ENCODE data around the gene TSPAN11. TPM values are rescaled to one million over a fixed set of nuclear protein-coding genes. Genes with fewer than 3 reads are reported as not detected.

Gene TSPAN11
- total RNA-seq, 1 donor from 2014 or later: 0.16 TPM

DNA sequence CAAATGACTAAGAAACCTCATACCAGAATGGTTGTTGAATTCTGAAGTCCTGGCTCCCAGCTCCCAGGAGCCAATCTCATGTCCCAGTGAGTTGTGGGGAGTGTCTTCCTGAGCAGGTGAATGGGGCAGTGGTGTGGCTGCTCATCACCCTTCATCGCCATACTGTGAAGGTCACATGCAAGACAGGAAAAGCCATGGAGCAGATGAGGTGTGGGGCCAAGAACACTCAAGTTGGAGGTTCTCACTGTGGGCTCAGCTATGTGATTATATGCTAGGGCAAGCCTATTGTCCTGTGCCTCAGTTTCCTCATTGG, 16.6 kb upstream of the TSPAN11 start:
- DNase-seq (ENCODE audit: low read depth): no peak

- no peak for DNase-seq (ENCODE audit: low read depth)
These were observed 15.3 kb upstream of the TSPAN11 start for GRCh38 chr12:30911207-30911606.

DNA sequence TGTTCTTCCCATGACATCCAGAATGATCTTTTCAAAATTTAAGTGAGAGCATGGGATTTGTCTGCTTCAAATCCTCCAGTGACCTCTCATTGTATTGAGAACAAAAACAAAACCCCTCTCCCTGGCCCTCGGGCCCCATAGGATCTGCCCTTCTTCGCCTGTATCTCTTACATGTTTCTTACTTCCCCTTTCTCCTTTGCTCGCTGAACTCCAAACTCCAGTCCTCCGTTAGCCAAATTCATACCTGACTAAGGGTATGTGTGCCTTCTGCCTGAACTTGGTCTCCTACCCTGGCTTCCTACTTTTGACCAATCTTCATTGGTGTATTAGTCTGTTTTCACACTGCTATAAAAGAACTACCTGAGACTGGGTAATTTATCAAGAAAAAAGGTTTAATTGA, 13.2 kb upstream of the TSPAN11 start:
- no peak for DNase-seq (ENCODE audit: low read depth)

- no peak for DNase-seq (ENCODE audit: low read depth)
These were observed 11.5 kb upstream of the TSPAN11 start for GRCh38 chr12:30914986-30915591.

DNA sequence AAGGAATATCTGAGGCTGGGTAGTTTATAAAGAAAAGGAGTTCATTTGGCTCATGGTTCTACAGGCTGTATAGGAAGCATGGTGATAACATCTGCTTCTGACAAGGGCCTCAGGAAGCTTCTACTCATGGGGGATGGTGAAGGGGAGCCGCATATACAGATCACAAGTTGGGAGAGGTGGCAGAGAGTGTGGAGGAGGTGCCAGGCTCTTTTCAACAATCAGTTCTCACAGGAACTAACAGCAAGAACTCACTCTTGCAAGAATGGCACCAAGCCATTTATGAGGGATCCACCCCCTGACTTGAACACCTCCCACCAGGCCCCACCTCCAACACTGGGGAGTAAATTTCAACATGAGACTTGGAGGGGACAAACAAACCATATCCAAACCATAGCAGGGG, 3.5 kb upstream of the TSPAN11 start:
- DNase-seq (ENCODE audit: low read depth): no peak

- DNase-seq (ENCODE audit: low read depth): no peak
These were observed 823 bp upstream of the TSPAN11 start for GRCh38 chr12:30925607-30926242.

DNA sequence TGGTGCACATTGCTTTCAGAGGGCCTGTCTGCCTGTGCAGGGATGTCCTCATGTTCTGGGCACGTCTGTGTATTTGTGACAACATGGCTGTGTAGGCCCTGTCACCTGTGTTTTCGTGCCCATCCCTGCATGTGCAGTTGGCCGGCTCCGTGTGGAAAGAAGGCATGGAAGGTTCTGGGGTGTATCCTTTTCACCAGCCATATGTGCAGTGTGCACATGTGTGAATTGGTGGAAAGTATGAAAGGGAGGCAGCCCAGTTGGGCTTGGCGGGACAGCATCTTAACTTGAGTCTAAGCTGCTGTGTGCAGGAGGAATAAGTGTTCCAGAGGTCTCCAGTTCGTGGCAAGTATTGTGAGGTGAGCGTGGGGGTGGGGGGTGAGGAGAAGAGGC, 669 bp downstream of the TSPAN11 start:
- no peak for DNase-seq (ENCODE audit: low read depth)

GRCh38 chr12:30928356-30929244, 2.1 kb downstream of the TSPAN11 start:
- DNase-seq (ENCODE audit: low read depth): no peak

DNA sequence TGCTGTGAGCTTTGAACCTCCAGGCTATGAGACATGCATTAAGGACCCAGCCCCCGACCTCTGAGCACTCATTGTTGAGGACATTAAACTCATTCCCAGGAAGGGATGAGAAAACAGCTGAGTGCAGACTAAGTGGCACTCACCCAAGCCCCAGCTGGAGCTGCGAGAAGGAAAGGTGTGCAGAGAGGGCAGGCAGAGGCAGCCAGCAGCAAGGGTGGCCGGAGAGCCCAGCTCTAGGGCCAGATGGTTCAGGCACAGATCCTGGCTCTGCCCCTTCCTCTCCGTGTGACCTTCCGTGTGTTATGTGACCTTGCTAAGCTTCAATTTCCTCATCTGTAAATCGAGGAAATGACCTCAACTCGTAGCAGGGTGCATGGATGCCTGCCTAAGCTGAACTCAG, 3.7 kb downstream of the TSPAN11 start:
- DNase-seq (ENCODE audit: low read depth): no peak

GRCh38 chr12:30930641-30931040, 4.1 kb downstream of the TSPAN11 start:
- DNase-seq (ENCODE audit: low read depth): no peak

GRCh38 chr12:30932881-30933280, 6.3 kb downstream of the TSPAN11 start:
- peak; percentile 32 for DNase-seq (ENCODE audit: low read depth)

- no peak for DNase-seq (ENCODE audit: low read depth)
These were observed 8.3 kb downstream of the TSPAN11 start for GRCh38 chr12:30934811-30935210.

- DNase-seq (ENCODE audit: low read depth): no peak
These were observed 9.5 kb downstream of the TSPAN11 start for GRCh38 chr12:30936036-30936435.

- no peak for DNase-seq (ENCODE audit: low read depth)
These were observed 12.7 kb downstream of the TSPAN11 start for GRCh38 chr12:30939234-30939633.

DNA sequence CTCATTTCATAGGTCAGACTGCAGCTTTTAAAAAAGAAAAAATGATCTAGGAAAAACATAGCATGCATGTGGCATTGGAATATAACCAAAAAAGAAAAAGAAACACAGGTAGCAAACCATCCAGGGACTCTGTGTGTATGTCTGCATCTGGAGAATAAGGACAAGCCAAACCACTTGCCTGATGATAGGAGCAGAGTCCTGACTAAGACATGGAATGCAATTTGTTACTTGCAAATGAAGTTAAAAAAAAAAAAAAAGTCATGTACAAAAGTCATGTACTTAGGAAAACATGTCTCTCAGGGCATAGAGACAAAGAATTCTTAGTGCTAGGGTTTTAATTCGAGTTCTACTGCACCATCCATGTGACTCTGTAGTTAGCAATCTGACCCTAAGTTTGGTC, 15.9 kb downstream of the TSPAN11 start:
- no peak for DNase-seq (ENCODE audit: low read depth)

DNA sequence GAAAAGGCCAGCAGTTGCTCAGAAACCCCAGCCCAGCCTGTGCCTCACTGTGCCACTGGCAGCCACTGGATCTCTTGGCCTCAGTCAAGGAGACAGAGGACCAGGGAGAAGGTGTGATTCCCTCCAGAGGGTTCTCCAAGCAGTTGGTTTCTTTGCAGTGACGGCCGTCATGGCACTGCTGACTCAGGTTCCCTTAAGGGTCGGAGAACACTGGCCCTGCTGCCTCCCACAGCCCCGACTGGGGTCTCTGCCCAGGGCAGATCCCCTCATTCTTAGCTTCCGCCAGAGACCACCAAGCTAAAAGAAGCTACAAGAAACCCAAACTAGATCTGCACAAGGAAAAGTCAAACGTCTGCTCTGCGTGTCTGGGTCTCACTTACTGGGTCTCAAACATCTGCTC, 16.4 kb downstream of the TSPAN11 start:
- no peak for DNase-seq (ENCODE audit: low read depth)

DNA sequence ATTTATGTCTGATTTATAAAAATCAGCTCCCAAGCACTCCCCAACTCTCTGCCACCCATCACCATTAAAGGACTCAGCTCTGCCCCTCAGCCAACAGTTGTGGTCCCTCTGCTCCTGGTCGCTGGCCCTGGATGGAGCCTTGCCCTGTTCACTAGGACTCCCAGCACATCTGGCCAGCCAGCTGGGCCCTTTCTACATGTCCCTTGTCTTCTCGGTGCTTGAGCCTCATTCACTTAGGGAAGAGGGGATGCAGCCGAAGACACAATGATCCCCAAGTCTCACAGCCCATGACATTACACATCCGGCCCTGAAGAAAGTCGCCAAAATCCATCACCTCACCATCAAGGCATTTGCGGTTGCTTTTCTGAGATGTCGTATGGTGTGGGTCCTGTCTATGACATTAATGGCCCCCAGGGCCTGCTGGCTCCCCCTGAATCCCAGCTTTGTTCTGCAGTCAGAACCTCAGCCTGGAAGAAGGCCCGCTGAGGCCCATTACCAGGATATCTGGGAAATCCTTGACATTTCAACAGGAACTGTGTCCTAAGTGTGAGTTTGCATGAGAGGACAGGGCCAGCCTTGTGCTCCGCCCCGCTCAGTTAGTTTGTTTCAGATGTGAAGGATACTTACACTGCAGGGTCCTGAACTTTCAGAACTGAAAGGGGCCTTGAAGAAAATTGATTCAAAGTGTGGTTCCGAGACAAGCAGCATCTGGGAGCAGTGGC, 19.1 kb downstream of the TSPAN11 start:
- no peak for DNase-seq (ENCODE audit: low read depth)

- DNase-seq (ENCODE audit: low read depth): no peak
These were observed 25.5 kb downstream of the TSPAN11 start for GRCh38 chr12:30952015-30952414.

DNA sequence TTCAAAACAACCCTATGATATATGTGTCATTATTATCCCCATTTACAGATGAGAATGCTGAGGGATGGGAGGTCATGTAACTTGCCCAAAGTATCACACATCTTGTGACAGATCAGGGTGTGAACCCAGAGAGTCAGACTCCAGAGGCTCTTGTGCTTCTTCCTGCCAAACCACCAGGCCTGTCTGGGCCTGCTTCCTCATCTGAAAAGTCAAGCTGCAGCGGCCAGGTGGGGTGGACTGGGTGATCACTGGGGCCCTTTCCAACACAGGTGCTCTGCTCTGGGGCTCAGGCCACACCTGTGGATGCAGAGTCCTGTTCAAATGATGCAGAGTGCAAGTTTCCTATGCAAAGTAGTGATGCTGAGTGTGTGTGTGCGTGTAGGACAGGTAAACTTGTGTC, 26.7 kb downstream of the TSPAN11 start:
- DNase-seq (ENCODE audit: low read depth): no peak

- no peak for DNase-seq (ENCODE audit: low read depth)
These were observed 27.6 kb downstream of the TSPAN11 start for GRCh38 chr12:30953951-30954751.

GRCh38 chr12:30955214-30955613, 28.7 kb downstream of the TSPAN11 start:
- no peak for DNase-seq (ENCODE audit: low read depth)
